ENCODE data around the gene UBR1.

- TF ChIP-seq CTCF (conservative IDR thresholded peaks at IDR 0.05; ENCODE audit: low read depth in 2 of 2) (no peak), POLR2AphosphoS5 (IDR thresholded peaks at IDR 0.05; ENCODE audit: low read depth) (no peak), EZH2phosphoT487 (IDR thresholded peaks at IDR 0.05; ENCODE audit: unreplicated experiment) (no peak), EZH2 (IDR thresholded peaks at IDR 0.05; ENCODE audit: low read depth, unreplicated experiment) (no peak), REST (IDR thresholded peaks at IDR 0.05; ENCODE audit: unreplicated experiment) (no peak), NANOG (IDR thresholded peaks at IDR 0.05; ENCODE audit: borderline replicate concordance) (no peak), JUNB (IDR thresholded peaks at IDR 0.05; ENCODE audit: unreplicated experiment) (no peak), CREB1 (CRISPR knock-in tag; IDR thresholded peaks at IDR 0.05; ENCODE audit: low read depth) (no peak), STAT1 (IDR thresholded peaks at IDR 0.05; ENCODE audit: unreplicated experiment) (no peak)
Measured at GRCh38 chr15:42992626-42993025, 113.2 kb downstream of the UBR1 start.
